ES-I3 (cell line): Measurements from ENCODE around the gene ASF1B.

Experiments
- H3K36me3 ChIP-seq: 2 replicates; pipeline ENCODE4 v1.6.1; 2013; ENCODE audit warnings: mild to moderate bottlenecking, low read length, control low read depth, moderate library complexity; ENCODE audit not compliant: insufficient read depth
- H3K4me1 ChIP-seq: 2 replicates; pipeline ENCODE4 v1.6.1; 2013; ENCODE audit warnings: mild to moderate bottlenecking, control low read depth, low read length; ENCODE audit not compliant: insufficient read depth
- H3K9ac ChIP-seq: 2 replicates; pipeline ENCODE4 v1.6.1; 2013; ENCODE audit warnings: low read depth, mild to moderate bottlenecking, low read length, moderate library complexity
- H3K9me3 ChIP-seq: 2 replicates; pipeline ENCODE4 v1.6.1; 2013; ENCODE audit warnings: mild to moderate bottlenecking, low read length, moderate library complexity; ENCODE audit not compliant: control insufficient read depth, insufficient read depth

Gene ASF1B

DNA sequence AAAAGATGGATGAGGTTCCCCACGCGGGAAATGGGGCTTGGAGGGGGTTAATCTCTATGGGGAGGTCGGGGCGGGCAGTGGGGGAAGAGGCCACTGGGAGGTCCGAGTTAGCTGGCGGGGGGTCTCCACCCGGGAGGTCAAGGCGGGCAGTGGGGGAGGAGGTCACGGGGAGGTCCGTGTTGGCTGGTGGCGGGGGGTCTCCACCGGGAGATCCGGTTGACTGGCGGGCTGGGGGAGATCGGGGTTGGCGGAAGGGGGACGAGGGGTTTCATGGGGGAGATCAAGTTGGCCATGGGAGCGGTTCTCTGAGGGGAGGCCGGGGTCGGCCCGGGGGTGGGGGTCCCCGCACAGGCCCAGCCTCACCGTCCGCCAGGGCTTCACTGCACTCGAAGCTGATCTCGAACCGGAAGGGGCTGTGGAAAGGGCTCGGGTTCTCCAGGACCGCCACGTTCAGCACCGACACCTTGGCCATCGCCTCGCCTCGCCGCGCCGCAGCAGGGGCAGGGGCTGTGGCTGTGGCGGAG lies 342 bp downstream of the ASF1B start:
- no peaks in the 10 kb centered on the region; the same call in 1 of the 2 replicates for H3K9me3 ChIP-seq
- no peaks in the 10 kb centered on the region; the same call in 1 of the 2 replicates for H3K36me3 ChIP-seq
- peak overlapping the region; percentile 67 for H3K9ac ChIP-seq
- no peaks in the 10 kb centered on the region; the same call in 1 of the 2 replicates for H3K4me1 ChIP-seq

- H3K9me3 ChIP-seq = no peaks in the 10 kb centered on the region; the same call in 1 of the 2 replicates
- no peaks in the 10 kb centered on the region; the same call in 1 of the 2 replicates for H3K36me3 ChIP-seq
- H3K9ac ChIP-seq = peak overlapping the region; percentile 67; the same call in 1 of the 2 replicates
These were observed 1.0 kb downstream of the ASF1B start for GRCh38 chr19:14135355-14135754.

DNA sequence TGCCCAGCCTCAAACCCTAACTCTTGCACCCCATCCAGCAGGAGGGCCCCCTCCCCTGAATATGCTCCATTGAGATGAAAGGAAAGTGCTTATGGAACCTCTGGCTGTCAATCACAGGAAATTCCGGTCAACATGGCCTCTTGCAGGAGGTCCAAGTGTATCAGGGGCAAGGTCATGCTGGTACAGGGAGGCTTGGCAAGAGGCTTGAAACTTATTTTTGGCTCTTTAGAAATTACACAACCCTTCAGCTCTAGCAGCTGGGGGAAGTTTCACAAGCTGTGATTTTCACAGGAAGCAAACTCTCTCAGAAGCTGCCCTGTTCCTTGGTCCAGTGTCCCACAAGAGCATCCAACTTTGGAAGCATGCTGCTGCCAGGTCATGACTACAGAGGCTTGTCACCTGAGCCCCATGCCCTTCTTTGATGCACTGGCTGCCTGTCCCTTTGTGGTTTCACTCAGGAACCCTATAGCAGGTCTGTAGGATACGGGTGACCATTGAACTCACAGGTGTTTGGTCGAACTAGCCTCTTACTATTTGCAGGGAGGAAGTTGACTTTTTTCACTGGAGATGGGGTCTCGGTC lies 8.4 kb downstream of the ASF1B start:
- no peaks in the 10 kb centered on the region; the same call in 1 of the 2 replicates for H3K36me3 ChIP-seq

More at GRCh38 chr19:14135355-14135754, 1.0 kb downstream of the ASF1B start:
- H3K4me1 ChIP-seq = no peaks in the 10 kb centered on the region; the same call in 1 of the 2 replicates

DNA sequence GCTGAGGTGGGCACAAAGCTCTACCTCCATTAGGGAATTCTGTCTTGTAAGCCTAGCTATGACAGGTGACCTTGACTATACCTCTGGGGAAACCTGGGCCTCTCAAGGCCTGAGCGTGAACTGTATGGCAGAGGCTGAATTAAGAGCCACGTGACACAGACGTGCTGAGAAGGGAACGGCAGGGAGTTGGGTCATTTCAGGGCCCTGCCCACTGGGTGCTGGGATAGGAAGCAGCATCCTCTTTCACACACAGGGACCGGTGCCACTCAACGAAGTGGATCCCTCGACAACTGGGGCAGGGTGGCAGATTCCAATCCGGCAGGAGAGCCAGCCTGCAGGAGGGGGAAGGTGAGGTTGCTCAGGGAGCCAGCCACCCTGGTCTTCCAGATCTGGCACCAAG lies 9.2 kb downstream of the ASF1B start:
- no peaks in the 10 kb centered on the region for H3K9me3 ChIP-seq
- no peak overlapping the region for H3K9ac ChIP-seq
- H3K4me1 ChIP-seq = no peaks in the 10 kb centered on the region
- H3K36me3 ChIP-seq = no peaks in the 10 kb centered on the region; the same call in 1 of the 2 replicates

More for the DNA sequence above, 8.4 kb downstream of the ASF1B start:
- Histone ChIP-seq H3K4me1 (no peaks in the 10 kb centered on the region), H3K9me3 (no peaks in the 10 kb centered on the region), H3K9ac (no peak overlapping the region)

- no peaks in the 10 kb centered on the region; the same call in 1 of the 2 replicates for H3K36me3 ChIP-seq
These were observed 13.5 kb downstream of the ASF1B start for GRCh38 chr19:14122924-14123323.

DNA sequence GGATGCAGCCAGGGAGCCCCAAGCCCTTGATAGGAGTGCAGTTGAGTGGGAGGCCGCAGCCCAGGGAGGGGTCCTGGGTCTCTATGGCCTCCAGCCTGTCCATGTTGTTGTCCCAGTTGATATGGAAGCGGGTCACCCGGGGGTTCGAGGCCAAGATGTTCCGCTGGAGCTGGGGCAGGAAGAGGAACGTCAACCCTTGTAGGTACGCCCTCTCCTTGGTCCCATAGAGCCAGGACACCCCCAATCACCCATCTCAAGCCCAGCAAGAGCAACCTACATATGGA lies 15.9 kb downstream of the ASF1B start:
- no peaks in the 10 kb centered on the region for H3K4me1 ChIP-seq
- no peaks in the 10 kb centered on the region; the same call in 1 of the 2 replicates for H3K36me3 ChIP-seq
- H3K9ac ChIP-seq = no peak overlapping the region
- H3K9me3 ChIP-seq = no peaks in the 10 kb centered on the region

More at GRCh38 chr19:14122924-14123323, 13.5 kb downstream of the ASF1B start:
- H3K4me1 ChIP-seq = no peaks in the 10 kb centered on the region
- H3K9ac ChIP-seq = no peak overlapping the region
- H3K9me3 ChIP-seq = no peaks in the 10 kb centered on the region

DNA sequence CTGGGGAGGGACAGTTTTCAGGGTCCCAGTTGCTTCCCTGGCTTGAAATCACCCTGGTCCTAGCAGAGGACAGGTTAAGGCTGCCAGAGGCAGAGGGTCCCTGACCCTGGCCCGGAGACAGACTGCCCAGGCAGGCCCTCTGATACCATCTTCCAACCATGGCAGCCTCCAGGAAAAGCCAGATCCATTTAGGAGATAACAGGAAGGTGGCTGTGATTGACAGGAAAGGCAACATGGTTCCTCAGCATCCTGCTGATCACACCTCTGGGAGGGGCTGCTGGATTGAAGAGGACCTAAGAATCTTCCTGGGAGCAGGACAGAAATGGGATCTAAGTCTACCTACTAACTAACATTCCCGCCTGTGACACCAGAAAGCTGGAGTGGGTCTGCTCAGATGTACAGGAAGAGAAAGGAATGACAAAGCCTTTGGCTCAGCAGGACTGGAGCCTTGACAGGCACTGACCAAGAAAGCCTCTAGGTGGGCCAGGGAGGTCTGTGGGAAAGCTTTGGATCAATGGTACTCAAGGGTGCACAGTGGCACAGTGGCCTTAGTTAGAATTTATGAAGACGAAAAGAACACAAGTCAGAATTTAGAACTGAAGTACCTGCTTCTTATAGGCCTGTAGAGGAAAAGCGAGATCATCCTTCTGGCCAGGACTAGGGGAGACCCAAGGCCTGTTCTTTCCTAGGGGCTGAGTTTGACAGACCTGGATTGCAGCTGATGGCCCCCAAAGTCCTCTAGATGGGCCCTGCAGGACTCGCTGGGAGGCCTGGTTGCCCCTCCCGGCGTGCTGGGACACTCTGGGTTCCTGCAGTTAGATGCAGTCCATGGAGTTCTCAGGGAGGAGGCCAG lies 16.5 kb downstream of the ASF1B start:
- Histone ChIP-seq H3K9me3 (no peaks in the 10 kb centered on the region), H3K9ac (no peak overlapping the region), H3K4me1 (no peaks in the 10 kb centered on the region), H3K36me3 (no peaks in the 10 kb centered on the region; the same call in 1 of the 2 replicates)

GRCh38 chr19:14119146-14119545 lies 17.2 kb downstream of the ASF1B start:
- Histone ChIP-seq H3K36me3 (no peaks in the 10 kb centered on the region), H3K9ac (peak overlapping the region; percentile 69; the same call in 1 of the 2 replicates), H3K4me1 (no peaks in the 10 kb centered on the region), H3K9me3 (no peaks in the 10 kb centered on the region)

GRCh38 chr19:14118165-14119051 lies 18.0 kb downstream of the ASF1B start:
- H3K4me1 ChIP-seq = peaks cover 4% of the 10 kb centered on the region; the same call in 1 of the 2 replicates
- H3K9ac ChIP-seq = peak overlapping the region; percentile 69
- H3K9me3 ChIP-seq = no peaks in the 10 kb centered on the region
- no peaks in the 10 kb centered on the region for H3K36me3 ChIP-seq

DNA sequence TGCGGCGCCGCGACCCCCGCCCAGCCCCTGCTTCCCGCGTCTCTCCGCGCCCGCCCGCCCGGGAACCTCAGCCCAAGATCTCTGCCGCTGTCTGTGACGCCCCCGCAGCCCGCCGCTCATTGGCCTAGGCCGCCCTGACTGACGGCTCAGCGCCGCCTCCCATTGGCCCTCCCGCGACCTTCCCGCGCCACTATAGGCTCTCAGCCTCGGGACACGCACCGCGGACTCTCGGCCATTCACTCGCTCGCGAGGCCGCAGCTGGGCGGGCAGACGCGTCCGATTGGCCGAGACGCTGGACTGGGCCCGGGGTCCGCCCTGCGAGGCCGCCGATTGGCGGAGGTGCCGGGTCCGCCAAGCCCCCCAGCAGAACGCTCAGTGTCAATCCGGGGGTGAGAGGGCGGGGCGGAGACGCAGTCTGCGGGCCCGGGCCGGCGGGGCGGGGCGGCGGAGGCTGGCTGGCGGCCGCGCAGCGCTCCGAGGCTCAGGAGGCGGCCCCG lies 18.7 kb downstream of the ASF1B start, which contains the start of gene PRKACA:
Gene PRKACA, minus strand, starts transcription at position 95 of the 497 bp plus-strand sequence. CDS start 215 bp downstream, outside the sequence.
- Histone ChIP-seq H3K9me3 (no peaks in the 10 kb centered on the region), H3K36me3 (no peaks in the 10 kb centered on the region), H3K4me1 (peaks cover 10% of the 10 kb centered on the region), H3K9ac (peak within 1 kb of the TSS; percentile 69)

GRCh38 chr19:14116918-14117578 lies 19.3 kb downstream of the ASF1B start:
- Histone ChIP-seq H3K9me3 (no peaks in the 10 kb centered on the region), H3K9ac (peak overlapping the region; percentile 61), H3K36me3 (no peaks in the 10 kb centered on the region), H3K4me1 (peaks cover 16% of the 10 kb centered on the region)

DNA sequence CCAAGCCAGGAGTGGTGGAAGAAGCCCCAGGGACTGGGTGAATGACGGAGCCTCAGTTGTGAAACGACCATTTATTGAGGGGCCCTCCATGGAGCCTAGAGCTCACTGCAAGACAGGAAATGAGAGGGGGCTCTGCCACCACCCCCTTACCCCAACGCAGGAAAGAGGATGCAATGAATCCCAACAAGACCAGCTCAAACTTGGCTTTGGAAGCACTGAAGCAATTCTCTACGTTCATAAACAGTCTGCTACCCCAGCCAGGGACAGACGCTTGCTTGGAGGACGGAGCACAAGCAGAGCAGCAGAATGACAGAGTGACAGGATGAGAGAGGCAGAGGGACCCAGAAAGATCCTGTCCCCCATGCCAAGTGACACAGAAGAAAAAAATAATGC lies 19.9 kb downstream of the ASF1B start:
- Histone ChIP-seq H3K9me3 (no peaks in the 10 kb centered on the region), H3K9ac (peak overlapping the region; percentile 61; the same call in 1 of the 2 replicates), H3K36me3 (no peaks in the 10 kb centered on the region), H3K4me1 (peaks cover 16% of the 10 kb centered on the region)

DNA sequence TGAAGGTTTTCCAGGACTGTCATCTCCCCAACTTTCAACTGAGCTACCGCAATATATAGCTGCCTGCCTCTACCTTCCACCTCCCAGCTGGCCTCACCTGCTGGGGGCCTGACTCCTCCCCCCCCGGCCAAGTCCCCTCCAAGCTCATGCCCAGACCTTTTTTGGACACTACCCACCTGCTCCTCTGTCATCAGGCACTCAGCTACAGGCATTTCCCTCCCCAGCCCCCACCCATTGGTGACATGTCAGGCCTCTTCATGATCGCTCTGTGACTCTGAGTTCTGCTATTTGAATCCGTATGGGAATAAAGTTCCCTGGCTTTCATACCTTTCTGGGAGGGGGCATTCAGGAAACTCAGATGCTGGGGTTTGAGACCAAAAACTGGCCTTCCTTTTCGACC lies 20.6 kb downstream of the ASF1B start:
- no peaks in the 10 kb centered on the region for H3K9me3 ChIP-seq
- no peaks in the 10 kb centered on the region for H3K36me3 ChIP-seq
- H3K4me1 ChIP-seq = peaks cover 16% of the 10 kb centered on the region
- H3K9ac ChIP-seq = no peak overlapping the region
